RWPE1 (cell line): ENCODE data around the gene C19orf47.

Source experiments
- CTCF ChIA-PET: fragments of 350-600 bp; sonication (Branson Sonifier 250); formaldehyde crosslinking; extraction: SDS; loops from one replicate; lab custom pipeline; 2021; lab: Yijun Ruan, JAX
- POLR2A ChIA-PET: fragments of 400-600 bp; formaldehyde crosslinking; extraction: SDS; loops from one replicate; lab custom pipeline; 2020; ENCODE audit warnings: antibody characterized with exemption; ENCODE audit not compliant: low non-redundant PET; lab: Yijun Ruan, JAX
- DNase-seq: peaks from one replicate; pipeline ENCODE4 v3.0.0; 2012; ENCODE audit warnings: low spot score
- H3K27ac ChIP-seq: fragments of 450-650 bp; 2 replicates; pipeline ENCODE4 v1.5.1; 2017
- TF ChIP-seq, protein P1 (sequence below): fragments of 450-650 bp; conservative IDR thresholded peaks from 2 replicates; pipeline ENCODE4 v1.5.1; 2017; ENCODE audit warnings: low read depth, mild to moderate bottlenecking

C19orf47 gene

DNA sequence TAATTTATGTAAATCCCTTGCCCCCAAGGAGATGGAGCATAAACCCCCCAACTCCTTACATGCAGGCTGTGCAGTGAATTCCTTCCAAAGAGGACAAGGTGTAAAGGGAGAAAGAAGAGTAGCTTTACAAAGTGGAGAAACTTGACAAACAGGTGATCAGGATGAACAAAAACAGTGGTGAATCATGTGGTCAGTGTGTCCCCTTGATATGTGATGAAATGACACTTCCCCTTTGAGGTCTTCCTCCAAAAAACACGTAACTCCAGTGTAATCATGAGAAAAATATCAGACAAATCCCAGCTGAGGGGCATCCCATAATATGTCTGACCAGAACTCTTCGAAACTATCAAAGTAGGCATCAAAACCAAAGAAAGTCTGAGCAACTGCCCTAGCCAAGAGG is 33.5 kb downstream of the C19orf47 start:
- no peak overlapping the region for H3K27ac ChIP-seq
- TF ChIP-seq, protein P1, sequence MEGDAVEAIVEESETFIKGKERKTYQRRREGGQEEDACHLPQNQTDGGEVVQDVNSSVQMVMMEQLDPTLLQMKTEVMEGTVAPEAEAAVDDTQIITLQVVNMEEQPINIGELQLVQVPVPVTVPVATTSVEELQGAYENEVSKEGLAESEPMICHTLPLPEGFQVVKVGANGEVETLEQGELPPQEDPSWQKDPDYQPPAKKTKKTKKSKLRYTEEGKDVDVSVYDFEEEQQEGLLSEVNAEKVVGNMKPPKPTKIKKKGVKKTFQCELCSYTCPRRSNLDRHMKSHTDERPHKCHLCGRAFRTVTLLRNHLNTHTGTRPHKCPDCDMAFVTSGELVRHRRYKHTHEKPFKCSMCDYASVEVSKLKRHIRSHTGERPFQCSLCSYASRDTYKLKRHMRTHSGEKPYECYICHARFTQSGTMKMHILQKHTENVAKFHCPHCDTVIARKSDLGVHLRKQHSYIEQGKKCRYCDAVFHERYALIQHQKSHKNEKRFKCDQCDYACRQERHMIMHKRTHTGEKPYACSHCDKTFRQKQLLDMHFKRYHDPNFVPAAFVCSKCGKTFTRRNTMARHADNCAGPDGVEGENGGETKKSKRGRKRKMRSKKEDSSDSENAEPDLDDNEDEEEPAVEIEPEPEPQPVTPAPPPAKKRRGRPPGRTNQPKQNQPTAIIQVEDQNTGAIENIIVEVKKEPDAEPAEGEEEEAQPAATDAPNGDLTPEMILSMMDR, result no peak
- POLR2A ChIA-PET, result interaction anchor here (0.7 kb wide), 1 partner anchor 9 kb away, joined by 3 read pairs; no protein-coding TSS in a partner anchor
- CTCF ChIA-PET, result no interaction called here
- no peak for DNase-seq

- POLR2A ChIA-PET, result interaction anchor here (0.6 kb wide), 1 partner anchor 15 kb away, joined by 4 read pairs; no protein-coding TSS in a partner anchor
- TF ChIP-seq, protein P1, result no peak
Observed at GRCh38 chr19:40313229-40313983, 34.8 kb downstream of the C19orf47 start.

GRCh38 chr19:40312533-40312932 is 35.7 kb downstream of the C19orf47 start:
- TF ChIP-seq, protein P1, result no peak
- POLR2A ChIA-PET, result no interaction called here
- CTCF ChIA-PET, result interaction anchor here (0.8 kb wide), 1 partner anchor 108 kb away, joined by 3 read pairs; no protein-coding TSS in a partner anchor
- DNase-seq, result no peak
- no peak overlapping the region for H3K27ac ChIP-seq

More at GRCh38 chr19:40313229-40313983, 34.8 kb downstream of the C19orf47 start:
- no peak overlapping the region for H3K27ac ChIP-seq
- CTCF ChIA-PET, result interaction anchor here (0.7 to 0.8 kb wide), 2 partner anchors 8 to 164 kb away, joined by 3 to 5 read pairs; no protein-coding TSS in a partner anchor
- DNase-seq, result no peak

DNA sequence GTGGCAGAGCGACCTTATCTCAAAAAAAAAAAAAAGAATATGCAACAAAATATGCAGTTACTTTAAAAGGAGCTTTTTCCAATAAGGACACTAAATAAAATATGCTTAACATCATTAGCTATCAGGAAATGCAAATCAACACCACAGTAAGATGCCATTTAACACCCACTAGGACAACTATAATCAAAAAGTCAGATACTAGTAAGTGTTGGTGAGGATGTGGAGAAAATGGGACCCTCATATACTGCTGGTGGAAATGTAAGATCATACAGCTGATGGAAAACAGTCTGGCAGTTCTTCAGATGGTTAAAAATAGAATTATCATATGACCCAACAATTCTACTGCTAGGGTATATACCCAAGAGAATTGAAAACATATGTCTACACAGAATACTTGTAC is 38.5 kb downstream of the C19orf47 start:
- H3K27ac ChIP-seq, result no peak overlapping the region
- no peak for DNase-seq
- TF ChIP-seq, protein P1, result no peak
- POLR2A ChIA-PET, result interaction anchor here (0.7 kb wide), 1 partner anchor 17 kb away, joined by 8 read pairs; no protein-coding TSS in a partner anchor
- CTCF ChIA-PET, result no interaction called here

GRCh38 chr19:40305403-40305802 is 42.8 kb downstream of the C19orf47 start:
- CTCF ChIA-PET, result interaction anchor here (0.5 to 2.1 kb wide), 20 partner anchors 9 to 1220 kb away, joined by 3 to 10 read pairs (median 3); partner anchors contain the start of gene AKT2
- TF ChIP-seq, protein P1, result peak; percentile 82
- no peak overlapping the region for H3K27ac ChIP-seq
- POLR2A ChIA-PET, result interaction anchor here (0.6 to 0.7 kb wide), 2 partner anchors 9 to 19 kb away, joined by 3 to 5 read pairs; no protein-coding TSS in a partner anchor
- DNase-seq, result peak; percentile 82

GRCh38 chr19:40304306-40304705 is 43.9 kb downstream of the C19orf47 start:
- POLR2A ChIA-PET, result no interaction called here
- DNase-seq, result no peak
- TF ChIP-seq, protein P1, result no peak
- CTCF ChIA-PET, result interaction anchor here (0.6 to 2.1 kb wide), 7 partner anchors 14 to 331 kb away, joined by 3 to 7 read pairs (median 3); partner anchors contain the start of gene SERTAD1
- H3K27ac ChIP-seq, result no peak overlapping the region
